Activated CD8-positive, alpha-beta memory T cell treated with anti-CD3 and anti-CD28 coated beads for 4 hours (primary cell): Measurements from ENCODE around the gene CDH23.

ENCODE experiments used
- DNase-seq, 2 donors: peaks; one replicate each; pipeline ENCODE4 v3.0.0-alpha.2; 2020; ENCODE audit warnings: low read depth in 2 of 2

The CDH23 gene

DNA sequence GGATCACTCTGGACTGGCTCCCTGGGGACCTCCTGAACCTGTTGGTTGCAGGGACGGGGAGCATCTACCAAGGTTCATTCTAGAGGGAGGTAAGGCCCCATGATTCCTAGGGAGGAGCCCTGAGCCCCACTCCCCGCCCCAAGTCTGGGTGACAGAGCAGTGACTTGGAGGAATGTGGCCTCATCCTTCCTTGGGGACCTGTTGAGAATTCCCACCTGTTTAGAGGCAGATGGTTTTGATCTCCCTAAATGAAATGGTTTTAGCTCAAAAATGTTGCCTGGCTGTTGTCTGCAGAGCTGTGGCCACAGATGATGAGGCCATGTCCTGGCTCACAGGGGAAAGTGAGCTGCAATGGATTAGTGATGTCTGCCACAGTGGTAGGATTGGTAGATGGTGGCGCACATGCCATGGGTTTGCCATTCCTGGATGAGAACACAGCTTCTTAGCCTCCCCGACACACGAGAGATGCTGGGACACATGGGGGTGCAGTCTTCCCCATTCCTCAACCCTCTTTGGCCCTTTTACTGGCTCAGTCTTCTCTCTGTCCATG lies 310.6 kb downstream of the CDH23 start:
- no peak for DNase-seq

DNA sequence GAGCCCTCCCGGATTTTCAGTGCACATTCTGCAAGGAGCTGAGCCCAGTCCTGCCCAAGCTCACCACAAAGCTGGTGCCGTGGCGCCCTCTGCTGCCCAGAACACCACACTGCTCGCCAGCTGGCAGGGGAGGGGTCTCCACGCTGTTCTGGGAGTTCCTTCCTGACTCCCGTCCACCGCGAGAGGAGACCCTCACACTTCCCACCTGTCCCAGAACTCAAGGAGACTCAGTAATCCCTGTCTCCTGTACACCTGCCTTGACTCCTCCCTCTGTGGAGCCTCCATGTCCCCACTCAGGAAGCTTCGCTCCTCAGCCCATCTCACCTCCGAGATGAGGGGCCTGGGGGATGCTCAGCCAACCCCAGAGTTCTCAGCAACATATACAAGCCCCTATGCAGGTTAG lies 311.6 kb downstream of the CDH23 start:
- DNase-seq: peak in 1 of 2 donors; percentile 28

DNA sequence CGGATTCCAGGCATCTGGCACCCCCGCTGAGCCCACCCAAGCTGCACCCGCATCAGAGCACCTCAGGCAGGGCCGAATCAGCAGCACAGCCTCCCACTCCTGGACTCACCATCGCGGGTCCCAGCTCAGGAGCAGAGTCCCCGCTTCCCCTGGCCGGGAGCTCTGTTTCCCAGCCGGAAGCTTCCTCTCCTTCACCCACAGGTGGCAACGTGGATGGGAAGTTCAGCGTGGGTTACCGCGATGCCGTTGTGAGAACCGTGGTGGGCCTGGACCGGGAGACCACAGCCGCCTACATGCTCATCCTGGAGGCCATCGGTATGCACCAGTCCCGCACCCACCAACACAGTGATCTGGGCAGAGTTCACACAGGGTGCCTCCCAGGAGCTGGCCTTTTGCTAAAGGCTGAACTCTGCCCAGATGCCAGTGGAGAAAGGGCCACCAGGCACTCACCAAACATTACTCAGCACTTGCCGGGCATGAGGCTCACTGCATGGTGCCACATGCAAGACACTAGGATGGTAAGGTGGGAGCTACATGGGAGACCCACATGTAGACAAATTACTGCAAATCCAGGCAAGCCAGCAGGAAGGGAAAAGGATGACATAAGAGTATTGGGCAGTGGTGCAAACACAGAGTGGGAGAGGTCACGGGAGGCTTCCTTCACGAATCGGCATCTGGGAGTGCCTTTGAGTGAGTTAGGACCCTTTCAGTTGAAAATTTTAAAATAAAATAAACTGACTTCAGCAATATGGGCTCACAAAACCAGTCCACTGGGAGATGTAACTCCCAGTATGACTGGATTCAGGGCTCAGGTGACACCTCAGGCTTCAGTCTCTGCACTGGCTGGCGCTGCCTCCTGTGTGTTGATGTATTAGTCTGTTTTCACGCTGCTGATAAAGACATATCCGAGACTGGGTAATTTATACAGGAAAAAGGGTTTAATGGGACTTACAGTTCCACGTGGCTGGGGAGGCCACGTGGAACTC lies 312.5 kb downstream of the CDH23 start:
- DNase-seq: no peak

DNA sequence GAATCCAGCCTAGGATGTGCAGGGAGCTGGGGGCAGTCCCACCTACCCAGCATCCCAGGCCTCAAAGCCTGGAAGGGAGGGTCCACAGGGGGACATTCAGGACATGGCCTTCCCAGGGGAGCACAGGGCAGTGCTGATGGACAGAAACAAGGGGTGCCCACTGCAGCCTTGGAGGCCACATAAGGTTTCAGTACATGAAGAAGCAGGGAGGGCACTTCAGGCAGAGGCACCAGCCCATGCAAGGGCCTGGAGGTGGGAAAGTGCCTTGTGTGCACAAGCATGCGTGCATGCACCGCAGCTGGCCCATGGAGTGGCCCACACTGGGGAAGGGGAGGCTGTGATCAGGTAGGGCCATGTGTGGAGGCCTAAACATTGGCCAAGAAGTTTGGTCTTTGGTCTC lies 313.8 kb downstream of the CDH23 start:
- DNase-seq: no peak

DNA sequence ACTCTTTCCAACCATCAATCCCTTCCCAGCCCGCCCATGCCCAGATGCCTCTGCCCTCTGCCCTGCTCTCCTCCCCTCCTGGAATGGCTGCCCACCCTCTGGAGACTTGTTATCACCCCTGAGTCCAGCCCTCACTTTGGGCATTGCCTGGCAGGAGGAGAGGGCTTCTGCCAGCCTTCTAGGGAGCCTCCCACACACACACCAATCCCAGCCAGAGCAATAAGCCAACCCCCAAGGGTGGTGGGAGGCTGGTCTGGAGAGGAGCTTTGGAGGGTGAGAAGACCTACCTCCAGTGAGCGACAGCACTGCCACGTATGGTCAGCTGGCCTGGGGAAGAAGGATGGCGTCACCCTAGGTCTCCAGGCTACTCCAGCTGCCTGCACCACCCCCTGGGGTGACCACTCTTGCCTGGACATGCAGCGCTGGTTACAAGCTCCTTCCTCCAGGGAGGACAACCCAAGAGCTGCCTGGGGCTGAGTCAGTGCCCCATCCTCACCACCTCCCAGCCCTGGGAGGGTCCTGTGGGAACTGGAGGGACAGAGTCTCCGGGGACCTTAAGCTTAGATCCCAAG lies 314.4 kb downstream of the CDH23 start:
- no peak for DNase-seq

DNA sequence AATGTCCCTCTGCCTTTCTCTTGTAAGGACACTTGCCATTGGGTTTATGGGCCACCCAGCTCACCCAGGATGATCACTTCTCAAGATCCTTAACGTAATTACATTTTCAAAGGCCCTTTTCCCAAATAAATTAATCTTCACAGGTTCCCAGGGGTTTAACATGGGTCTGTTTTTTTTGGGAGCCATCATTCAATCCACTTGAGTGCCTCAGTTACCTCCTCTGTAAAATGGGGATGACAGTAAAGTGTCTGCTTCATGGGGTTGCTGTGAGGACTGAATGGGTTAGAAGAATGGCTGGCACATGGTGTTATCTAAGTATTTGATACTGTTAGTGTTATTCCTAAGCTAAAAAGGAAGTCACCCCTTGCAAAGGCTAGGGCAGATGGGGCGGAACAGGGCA lies 315.4 kb downstream of the CDH23 start:
- no peak for DNase-seq

DNA sequence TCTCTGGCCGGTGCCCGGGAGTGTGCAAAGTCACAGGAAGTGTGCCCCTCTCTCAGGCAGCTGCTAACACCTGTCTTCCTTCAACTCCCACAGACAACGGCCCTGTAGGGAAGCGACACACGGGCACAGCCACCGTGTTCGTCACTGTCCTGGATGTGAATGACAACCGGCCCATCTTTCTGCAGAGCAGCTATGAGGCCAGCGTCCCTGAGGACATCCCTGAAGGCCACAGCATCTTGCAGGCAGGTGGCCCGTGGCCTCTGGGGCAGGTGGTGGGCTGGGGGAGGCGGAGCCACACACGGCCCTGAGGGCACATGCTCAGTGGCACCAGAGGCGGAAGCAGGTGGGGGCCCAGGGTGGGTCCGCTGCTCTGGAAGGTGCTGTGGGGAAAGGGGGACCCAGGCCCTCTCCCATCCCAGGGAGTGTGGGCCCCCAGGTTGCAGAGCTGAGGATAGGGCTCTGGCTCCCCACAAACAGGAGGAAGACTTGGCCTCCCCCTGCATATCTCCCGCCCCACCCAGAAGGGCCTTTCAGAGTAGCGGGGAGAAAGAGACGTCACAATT lies 315.9 kb downstream of the CDH23 start:
- no peak for DNase-seq

DNA sequence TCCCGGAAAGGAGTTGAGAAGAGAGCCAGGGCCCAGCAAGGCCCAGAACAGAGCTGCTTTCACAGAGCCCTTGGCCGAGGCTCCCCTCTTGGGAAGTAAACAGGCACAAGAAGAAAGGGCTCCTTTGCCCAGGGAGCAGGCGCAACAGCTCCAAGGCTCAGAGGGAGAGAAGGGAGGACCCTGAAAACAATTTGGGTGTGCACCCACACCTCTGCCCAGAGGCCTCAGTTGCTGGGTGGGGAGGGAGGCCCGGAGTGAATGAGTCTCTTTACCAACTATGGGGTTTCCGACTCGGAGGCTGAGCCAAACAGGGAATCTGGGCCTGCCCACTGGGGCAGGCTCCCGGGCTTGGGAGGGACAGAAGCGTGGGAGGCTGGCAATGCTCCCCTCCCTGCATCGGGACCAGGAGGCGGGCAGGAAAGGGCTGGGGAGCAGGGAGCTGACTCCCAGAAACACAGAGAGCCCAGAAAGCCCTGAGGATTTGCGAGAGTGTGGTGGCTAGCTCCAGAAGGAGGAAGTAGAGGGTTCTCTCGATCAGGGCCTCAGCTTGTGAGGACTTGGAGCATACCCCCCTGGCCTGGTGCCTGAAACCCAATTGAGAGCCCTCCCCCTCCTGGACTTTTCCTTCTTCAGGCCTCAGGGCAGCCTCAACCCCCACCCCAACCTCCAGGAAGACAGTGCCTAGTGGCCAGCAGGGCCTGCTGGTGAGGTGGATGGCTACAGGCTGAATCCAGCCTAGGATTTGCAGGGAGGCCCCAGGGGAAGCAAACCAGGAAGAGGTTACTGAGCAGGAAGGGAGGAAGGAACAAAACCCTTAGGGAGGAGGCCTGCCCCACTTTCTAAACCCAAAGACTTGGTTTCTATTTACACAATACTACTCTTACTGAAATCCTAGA lies 316.7 kb downstream of the CDH23 start:
- no peak for DNase-seq

DNA sequence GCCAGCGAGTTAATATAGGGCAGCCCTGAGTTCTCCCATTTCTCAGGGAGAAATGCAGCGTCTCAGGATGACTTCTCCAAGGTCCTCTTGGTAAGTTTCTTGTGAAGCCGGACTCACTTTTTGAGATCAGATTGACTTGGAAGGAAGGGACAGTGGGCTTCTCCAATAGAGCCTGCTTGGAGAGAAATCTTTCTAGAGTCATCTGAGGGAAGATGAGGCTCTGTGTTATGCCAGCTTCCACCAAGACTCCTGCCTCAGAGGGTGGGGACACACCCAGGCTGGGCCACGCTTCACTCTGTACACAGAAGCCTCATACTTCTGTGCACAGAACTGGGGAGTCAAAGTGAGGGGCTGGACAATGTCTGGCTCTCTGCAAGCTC lies 317.3 kb downstream of the CDH23 start:
- DNase-seq: no peak

DNA sequence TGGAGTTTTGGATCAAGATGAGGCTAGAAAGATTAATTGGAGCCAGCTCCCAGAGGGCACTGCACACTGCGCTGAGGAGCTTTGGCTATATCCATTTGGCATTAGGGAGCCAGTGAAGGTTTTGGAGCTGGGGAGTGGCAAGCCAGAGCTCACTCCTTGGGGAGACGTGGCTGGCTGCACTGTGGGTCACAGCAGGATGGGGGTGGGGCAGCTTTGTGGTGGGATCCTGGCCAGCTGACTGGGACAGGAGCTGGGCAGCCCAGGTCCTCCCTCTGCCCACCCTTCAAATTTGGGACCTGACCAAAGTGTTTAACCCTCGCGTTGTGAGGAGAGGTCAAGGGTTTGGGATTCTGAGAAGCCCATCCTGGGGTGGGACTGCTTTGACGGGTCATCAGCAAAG lies 317.9 kb downstream of the CDH23 start:
- no peak for DNase-seq

DNA sequence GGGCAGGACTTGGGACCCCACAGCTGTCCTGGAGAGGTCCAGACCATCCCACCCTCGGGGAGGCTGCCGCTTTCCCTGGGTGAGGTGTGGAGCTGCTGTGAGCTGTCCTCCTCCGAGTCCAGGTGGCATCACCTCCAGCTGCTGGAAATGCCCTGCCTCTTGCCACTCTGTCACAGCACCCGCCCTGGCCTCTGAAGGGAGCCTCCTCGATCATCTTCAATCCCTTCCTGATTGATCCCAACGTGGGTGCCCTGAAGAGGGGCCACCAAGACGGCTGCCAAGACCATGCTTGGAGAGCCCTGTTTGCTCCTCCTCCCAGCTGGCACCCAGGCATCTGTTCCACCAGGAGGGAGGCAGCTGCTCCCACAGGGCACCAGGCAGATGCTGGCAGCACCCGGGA lies 318.3 kb downstream of the CDH23 start:
- DNase-seq: no peak

DNA sequence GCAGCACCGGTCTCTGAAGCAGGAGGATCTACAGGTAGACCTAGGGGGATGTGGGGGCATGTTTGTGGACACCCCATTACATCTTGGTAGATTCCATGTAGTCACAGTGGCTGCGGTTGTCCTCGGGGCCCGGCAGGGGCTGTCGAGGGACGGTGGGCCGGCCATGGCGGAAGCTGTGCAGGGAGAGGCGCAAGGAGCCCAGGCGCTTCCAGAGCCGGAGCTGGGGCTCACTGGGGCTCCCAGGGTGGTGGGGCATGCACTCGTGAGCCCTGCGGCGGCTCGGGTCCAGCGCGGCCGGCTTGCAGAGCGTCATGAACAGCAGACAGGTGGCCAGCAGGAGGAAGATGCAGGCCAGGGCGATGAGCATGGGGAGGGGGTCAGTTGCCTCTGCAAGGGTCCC lies 319.1 kb downstream of the CDH23 start:
- no peak for DNase-seq

DNA sequence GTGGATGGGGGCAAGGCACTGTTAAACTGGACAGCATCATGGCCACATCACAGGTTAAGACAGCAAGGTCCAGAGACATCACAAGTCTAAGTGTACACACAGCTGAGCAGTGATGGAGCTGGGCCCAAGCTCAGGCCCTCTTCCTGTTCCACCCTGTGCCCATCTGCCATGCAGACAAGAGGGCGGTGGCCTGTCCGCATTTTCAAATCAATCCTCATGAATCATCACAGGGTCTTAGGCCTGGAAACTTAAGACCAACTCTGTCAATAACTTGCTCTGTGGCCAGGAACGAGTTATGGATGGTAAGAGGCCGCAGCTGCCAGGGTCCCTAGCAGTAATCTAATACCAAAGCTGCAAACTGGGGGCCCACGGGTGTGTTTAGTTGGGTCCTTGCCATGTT lies 319.7 kb downstream of the CDH23 start:
- no peak for DNase-seq

DNA sequence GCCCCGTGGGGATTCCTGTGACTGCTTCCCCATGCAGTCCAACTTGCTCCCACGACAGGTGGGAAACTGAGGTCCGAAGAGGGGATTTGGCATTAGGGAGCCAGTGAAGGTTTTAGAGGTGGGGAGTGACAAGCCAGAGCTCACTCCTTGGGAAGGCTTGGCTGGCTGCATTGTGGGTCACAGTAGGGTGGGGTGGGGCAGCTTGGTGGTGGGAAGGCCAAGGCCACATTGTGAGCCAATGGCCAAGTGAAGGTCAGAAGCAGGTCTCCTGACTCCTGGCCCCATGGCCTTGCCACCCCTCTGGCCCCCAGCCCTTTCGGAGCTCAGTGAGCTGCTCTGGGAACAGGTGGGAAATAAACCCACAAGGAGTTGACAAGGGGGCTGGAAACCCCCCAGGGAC lies 320.3 kb downstream of the CDH23 start:
- DNase-seq: no peak

DNA sequence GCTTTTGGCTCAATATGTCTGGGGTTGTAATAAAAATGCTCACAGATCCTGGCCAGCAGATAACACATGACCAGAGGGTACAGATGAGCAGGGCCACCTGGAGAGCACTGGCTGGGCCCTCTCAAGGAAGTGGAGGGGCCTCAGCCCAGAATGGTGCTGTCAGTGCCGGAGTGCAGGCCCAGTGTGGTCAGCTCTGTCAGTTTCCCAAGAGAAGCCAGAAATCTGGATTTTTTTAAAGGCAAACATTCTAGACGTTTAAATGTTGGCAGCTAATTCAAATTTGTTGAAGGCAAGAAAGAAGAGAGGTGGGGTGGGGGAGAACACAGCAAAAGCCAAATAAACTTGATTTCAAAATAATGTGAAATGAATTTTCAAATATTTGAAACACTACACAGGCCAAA lies 320.8 kb downstream of the CDH23 start:
- no peak for DNase-seq

DNA sequence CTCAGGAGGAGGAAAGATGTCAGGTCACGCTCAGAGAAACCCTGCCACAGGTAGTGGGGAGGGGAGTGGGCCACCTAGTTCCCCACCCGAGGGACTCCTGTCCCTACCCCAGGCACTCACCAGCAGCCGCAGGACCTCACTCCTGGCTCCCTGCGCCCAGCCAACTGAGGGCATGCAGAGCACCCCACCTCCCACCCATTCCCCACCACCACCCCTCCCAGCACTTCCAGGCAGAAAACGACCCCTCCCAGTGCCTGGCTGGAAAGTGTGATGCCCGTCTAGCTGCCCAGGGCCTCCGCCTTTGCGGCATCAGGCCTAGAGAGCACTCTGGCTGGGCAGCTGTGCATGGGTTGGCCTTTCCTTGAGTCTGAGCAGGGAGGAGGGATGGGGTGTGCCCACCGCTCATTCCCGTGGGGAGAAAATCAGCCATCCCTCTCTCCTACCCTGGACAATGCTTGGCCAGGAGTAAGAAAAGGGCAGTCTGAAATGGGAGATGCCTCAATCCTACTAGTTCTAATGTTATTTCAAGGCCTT lies 321.5 kb downstream of the CDH23 start:
- DNase-seq: no peak

DNA sequence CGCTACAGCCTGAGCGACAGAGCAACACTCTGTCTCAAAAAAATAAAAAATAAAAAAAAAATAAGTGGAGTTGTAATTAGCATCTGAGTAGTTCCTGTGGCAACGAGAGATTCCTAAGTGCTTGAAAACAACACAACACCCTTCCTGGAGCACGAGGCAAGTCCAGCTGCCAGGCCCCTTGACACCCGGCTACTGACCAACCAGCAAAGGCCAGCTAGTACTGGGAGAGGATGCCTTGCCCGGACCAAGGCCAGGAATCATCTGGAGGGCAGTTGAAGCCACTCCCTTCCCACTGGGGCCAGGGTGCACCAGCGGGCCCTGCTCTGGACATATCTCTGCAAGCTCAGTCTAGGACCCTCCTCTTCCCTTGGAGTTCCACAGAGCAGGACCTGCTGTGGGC lies 322.3 kb downstream of the CDH23 start:
- DNase-seq: no peak

DNA sequence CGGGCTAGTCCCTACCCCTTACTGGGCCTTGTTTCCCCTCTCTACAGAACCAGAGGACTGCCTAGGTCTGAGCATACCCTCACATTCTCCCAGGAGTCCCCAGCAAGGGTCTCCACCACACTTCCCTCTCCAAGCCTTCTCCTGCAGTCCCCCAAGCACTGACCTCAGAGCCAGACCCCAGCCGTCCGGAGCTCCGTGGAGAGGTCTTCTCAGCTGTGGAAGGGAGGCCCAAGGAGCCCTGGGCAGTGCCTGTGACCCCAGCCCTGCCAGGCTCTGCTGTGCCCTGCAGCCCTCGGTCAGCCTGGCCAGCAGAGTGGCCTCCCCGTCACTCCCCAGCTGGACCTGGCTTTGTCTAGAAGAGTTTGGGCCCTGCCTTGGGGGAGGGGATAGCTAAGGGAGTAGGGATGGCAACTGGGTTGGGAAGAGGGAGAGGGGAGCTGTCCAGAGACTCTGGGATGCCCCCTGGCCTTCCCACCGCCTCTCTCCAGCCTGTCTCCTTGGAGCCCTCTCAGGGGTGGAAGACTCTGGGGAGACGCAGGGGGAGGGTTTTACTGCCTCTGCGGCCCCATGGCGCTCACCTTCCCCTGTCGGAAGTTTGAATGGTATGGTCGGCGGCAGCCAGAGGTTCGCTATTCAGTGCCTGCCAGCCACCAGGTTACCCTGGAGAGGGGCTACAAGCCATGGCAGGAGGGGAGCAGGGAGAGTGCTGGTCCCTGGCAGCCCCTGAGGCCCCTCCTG lies 322.9 kb downstream of the CDH23 start, which contains the start of gene C10orf105:
Gene C10orf105 (minus strand): TSS at position 315 of the 738 bp plus-strand sequence. CDS start 3,441 bp downstream, outside the sequence.
- no peak for DNase-seq

DNA sequence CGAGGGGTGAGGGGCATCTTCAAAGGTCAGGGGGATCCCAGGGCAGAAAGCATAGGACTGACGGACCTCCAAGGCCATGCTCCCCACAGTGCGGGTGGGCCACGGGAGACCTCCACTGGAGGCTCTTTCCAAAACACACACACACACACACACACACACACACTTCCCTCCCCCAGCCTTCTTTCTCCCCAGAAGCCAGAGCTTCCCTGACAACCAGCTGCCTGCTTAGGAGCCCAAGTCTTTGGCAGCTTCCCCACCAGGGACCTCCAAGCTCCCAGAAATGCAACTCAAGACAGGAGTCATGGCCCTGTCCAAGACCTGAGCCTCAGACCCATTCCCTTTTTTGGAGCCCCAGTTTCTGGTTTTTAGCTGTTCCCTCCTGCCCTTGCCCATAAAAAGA lies 323.6 kb downstream of the CDH23 start:
- no peak for DNase-seq

DNA sequence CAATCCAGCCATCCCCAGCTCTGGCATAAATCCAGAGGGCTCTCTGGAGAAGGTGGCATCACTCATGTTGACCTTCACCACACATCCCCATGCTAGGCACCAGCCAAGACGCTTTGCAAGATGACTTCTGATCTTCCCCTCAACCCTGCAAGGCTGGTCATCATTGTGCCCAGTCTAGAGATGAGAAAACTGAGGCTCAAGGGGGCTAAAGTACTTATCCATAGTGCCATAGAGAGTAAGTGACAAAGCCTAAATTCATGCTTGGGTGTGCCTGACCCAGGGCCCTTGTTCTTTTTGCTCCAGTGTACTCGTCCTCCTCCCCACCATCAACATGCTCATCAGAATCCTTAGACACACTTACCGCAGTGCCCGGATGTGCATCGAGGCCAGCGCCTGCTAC lies 324.6 kb downstream of the CDH23 start:
- no peak for DNase-seq

DNA sequence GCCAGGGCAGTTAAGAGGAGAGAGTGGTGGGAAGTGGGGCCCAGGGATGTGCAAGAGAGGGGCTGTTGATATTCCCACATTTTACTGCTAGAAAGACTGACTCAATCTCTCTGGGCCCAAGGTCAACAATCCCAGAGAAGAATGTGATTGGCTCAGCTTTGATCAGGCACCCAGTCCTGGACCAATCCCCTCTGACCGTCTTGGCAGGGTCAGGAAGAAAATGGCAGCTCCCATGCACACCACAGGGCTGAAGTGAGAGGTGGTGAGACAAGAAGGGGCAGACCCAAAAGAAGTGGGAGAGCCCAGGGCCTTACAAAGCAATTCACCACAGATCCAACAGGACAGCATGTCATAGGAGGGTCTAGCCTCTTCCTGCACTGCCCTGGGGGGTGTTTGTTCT lies 326.1 kb downstream of the CDH23 start:
- DNase-seq: no peak
